Central memory CD8-positive, alpha-beta T cell (primary cell): ENCODE results near the gene NAPA.

Source experiments
- ATAC-seq: fragments of 150-1000 bp; cut with Tn5 transposase; replicated peaks from 2 replicates; pipeline ENCODE4 v1.10.0; 2022; ENCODE audit warnings: mild to moderate bottlenecking, moderate FRiP score, moderate number of reproducible peaks; ENCODE audit not compliant: poor library complexity, severe bottlenecking; ENCODE audit errors: extremely low read depth
- DNase-seq, 2 donors: peaks; one replicate each; pipeline ENCODE4 v3.0.0; 2021; ENCODE audit warnings: low spot score in 2 of 2
- H3K27ac Mint-ChIP-seq: one replicate; pipeline ENCODE4 v1.8.0; 2022; ENCODE audit warnings: low read depth, mild to moderate bottlenecking, moderate library complexity, mixed read lengths
- H3K27me3 Mint-ChIP-seq: one replicate; pipeline ENCODE4 v1.8.0; 2022; ENCODE audit warnings: mixed read lengths
- H3K36me3 Mint-ChIP-seq: one replicate; pipeline ENCODE4 v1.8.0; 2022; ENCODE audit warnings: mild to moderate bottlenecking, moderate library complexity, mixed read lengths; ENCODE audit not compliant: insufficient read depth
- H3K4me1 Mint-ChIP-seq: one replicate; pipeline ENCODE4 v1.8.0; 2022; ENCODE audit warnings: mixed read lengths
- H3K4me3 Mint-ChIP-seq: one replicate; pipeline ENCODE4 v1.8.0; 2022; ENCODE audit warnings: mild to moderate bottlenecking, moderate library complexity, mixed read lengths
- H3K9me3 Mint-ChIP-seq: one replicate; pipeline ENCODE4 v1.8.0; 2022; ENCODE audit warnings: mixed read lengths

Gene NAPA

DNA sequence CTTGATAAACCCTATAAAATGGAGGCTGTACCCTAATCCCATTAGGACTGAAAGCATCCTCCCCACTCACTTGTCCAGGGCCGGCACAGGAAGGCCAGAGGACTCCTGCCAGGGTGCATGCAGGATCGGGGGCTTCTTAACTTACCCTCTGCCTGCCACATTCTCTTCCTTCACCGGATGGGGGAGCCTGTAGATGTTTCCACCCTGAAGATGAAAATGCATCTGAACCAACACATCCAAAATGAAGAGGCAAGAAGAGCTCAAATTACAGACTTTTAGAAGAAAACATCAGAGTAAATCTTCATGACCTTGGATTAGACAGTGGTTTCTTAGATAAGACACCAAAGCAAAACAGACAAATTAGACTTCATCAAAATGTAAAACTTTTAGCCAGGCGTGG lies 25.9 kb upstream of the NAPA start:
- Mint-ChIP-seq H3K9me3 (no peaks in the 10 kb centered on the region), H3K27me3 (peaks cover 13% of the 10 kb centered on the region), H3K27ac (peak overlapping the region; percentile 92), H3K4me1 (peaks cover 27% of the 10 kb centered on the region), H3K4me3 (peak overlapping the region; percentile 62), H3K36me3 (peaks cover 8% of the 10 kb centered on the region)
- no peak for ATAC-seq
- no peak for DNase-seq

DNA sequence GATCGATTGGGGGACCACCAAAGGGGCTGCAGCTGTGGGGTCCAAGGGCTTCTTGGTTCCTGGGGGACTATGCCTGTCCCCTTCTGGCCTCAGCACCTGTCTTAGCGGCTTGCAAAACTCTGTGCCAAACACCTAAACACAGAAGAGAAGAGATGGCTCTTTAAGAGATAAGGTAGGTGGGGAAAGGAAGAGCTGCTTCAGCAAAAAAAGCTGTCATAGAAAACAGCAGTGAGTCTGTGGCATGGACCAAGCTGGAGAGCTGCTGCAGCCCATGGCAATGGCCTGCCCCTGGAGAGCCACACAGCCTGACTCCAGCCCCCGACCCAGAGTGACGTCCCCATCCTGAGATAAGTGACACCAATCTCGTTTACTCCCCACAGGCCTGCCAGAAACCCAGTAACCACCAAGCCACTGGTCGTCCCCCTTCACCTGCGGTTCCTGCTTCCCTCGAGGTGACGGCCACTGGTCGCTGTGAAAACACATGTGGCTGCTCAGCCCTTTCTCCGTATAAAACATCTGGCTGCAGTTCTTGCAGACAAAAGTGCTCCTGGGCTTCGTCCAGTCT lies 25.0 kb upstream of the NAPA start:
- H3K36me3 Mint-ChIP-seq = peaks cover 8% of the 10 kb centered on the region
- peak overlapping the region; percentile 92 for H3K27ac Mint-ChIP-seq
- DNase-seq = peak; percentile 37 to 38
- H3K4me1 Mint-ChIP-seq = peaks cover 27% of the 10 kb centered on the region
- H3K27me3 Mint-ChIP-seq = peaks cover 13% of the 10 kb centered on the region
- no peaks in the 10 kb centered on the region for H3K9me3 Mint-ChIP-seq
- peak; percentile 15 for ATAC-seq
- H3K4me3 Mint-ChIP-seq = peak overlapping the region; percentile 62

DNA sequence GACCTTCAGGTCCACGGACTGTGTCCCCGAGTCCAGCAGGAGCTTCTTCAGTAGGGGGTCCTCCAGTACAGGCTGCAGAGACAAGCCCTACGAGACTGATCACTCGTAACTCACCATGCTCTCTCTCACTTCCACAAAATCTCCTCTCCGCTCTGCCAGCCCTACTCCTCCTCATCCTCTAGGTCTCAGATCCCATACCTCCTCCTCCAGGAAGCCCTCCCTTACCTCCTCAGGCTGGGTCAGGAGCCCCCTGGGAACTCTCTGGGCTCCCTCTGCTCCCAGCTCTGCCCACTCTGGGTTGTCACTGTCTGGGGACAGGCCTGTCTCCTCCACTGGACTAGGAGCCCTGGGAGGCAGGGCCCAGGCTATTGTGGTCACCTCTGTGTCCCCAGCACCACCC lies 23.9 kb upstream of the NAPA start:
- H3K4me1 Mint-ChIP-seq = peaks cover 27% of the 10 kb centered on the region
- H3K4me3 Mint-ChIP-seq = no peak overlapping the region
- H3K27ac Mint-ChIP-seq = peak overlapping the region; percentile 92
- peaks cover 8% of the 10 kb centered on the region for H3K36me3 Mint-ChIP-seq
- DNase-seq (no peak), ATAC-seq (no peak)
- H3K27me3 Mint-ChIP-seq = peaks cover 3% of the 10 kb centered on the region
- H3K9me3 Mint-ChIP-seq = no peaks in the 10 kb centered on the region

DNA sequence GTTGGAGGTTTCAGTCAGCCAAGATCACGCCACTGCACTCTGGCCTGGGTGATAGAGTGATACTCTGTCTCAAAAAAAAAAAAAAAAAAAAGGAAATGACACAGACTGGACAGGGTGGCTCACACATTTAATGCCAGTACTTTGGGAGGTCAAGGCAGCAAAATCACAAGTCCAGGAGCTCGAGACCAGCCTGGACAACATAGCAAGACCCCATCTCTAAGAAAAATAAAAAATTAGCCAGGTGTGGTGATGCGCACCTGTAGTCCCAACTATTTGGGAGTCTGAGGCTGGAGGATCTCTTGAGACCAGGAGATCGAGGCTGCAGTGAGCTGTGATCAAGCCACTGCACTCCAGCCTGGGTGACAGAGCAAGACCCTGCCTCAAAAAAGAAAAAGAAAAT lies 22.6 kb upstream of the NAPA start:
- no peaks in the 10 kb centered on the region for H3K9me3 Mint-ChIP-seq
- peaks cover 8% of the 10 kb centered on the region for H3K36me3 Mint-ChIP-seq
- no peak for ATAC-seq
- H3K4me3 Mint-ChIP-seq = no peak overlapping the region
- DNase-seq = no peak
- peaks cover 27% of the 10 kb centered on the region for H3K4me1 Mint-ChIP-seq
- no peaks in the 10 kb centered on the region for H3K27me3 Mint-ChIP-seq
- H3K27ac Mint-ChIP-seq = peak overlapping the region; percentile 41

DNA sequence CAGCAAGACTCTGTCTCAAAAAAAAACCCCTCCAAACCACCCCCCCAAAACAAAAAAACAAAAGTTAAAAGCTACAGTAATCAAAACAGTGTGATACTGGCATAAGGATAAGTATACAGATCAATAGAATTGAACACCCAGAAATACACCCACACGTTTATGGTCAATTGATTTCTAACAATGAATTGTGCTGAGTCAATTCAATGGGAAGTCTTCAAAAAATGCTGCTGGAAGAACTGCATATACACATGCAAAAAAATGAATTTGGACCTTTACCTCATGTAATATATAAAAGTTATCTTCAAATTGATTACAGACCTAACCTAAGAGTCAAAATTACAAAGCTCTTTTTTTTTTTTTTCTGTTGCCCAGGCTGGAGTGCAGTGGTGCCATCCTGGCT lies 19.8 kb upstream of the NAPA start:
- no peak for DNase-seq
- no peaks in the 10 kb centered on the region for H3K9me3 Mint-ChIP-seq
- H3K4me3 Mint-ChIP-seq = no peak overlapping the region

DNA sequence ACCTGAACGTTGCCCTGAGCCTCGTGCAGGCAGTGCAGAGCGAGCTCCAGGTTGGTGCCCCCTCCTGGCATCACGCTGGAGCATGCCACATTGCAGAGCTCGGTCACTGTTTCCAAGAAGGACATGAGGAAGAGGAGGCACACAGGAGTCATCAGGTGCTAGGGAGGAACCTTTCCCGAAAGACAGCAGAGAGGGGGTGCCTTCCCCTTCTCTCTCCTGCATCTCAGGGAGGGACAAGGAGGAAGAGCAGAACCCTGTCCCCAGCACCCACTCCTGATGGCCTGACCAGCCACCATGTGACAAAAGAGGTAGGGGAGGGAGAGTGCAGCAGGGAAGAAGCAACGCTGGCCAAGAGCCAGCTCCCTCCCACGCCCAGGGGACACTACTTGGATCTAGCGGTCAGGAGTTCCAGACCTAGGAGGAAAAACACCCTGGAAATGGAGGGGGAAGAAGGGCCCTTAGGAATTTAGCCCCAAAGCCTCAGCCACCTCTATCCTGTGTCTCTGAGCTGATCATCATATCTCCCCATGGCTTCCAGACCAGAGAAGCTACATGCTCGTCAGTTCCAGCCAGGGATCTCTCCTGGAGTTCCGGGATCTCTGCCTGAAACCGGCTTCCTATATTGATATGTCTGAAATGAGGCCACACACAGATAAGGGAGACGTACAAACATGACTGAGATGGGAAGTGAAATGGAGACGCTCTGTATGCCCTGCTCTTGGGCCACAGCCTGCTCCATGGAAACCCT lies 17.0 kb upstream of the NAPA start:
- DNase-seq (no peak), ATAC-seq (no peak)
- H3K4me3 Mint-ChIP-seq = no peak overlapping the region
- no peaks in the 10 kb centered on the region for H3K4me1 Mint-ChIP-seq
- H3K27me3 Mint-ChIP-seq = no peaks in the 10 kb centered on the region
- H3K27ac Mint-ChIP-seq = no peak overlapping the region
- no peaks in the 10 kb centered on the region for H3K9me3 Mint-ChIP-seq
- no peaks in the 10 kb centered on the region for H3K36me3 Mint-ChIP-seq

More for the DNA sequence above, 19.8 kb upstream of the NAPA start:
- peaks cover 3% of the 10 kb centered on the region for H3K4me1 Mint-ChIP-seq
- H3K27ac Mint-ChIP-seq = no peak overlapping the region
- no peaks in the 10 kb centered on the region for H3K36me3 Mint-ChIP-seq
- H3K27me3 Mint-ChIP-seq = no peaks in the 10 kb centered on the region
- no peak for ATAC-seq

DNA sequence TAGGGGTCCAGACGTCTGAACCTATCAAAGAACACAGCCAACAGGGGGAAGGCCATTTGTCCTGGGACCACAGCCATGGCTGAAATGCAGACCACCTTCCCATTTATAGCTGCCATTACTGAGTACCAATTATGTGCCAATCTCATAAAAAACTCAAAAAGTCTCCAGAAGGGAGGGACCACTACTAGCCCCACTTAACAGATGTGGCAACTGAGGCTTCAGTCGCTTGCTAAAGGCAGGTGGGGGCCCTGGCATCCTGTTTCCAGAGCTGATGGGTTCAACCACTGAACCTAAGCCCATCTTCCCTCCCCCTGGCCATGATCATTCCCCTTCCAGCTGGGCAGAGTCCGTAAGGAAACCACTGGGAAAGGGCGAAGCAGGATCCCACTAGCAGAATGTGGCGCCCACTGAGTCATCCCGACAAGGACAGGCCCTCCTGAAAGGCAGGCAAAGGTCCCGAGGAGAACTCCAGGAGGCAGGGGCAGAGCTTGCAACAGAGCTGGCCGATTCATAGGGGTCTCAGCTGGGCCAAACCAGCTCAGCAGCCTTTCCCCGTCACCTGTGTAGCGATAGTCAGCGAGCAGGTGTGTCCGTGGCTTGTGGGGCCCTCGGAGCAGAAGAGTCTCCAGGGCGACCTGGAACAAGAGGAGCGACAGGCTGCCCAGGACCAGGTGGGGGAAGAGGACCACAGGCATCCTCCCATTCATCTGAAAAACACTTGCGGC lies 14.3 kb upstream of the NAPA start:
- Mint-ChIP-seq H3K9me3 (no peaks in the 10 kb centered on the region), H3K4me1 (no peaks in the 10 kb centered on the region), H3K4me3 (no peak overlapping the region), H3K27ac (no peak overlapping the region), H3K27me3 (no peaks in the 10 kb centered on the region), H3K36me3 (no peaks in the 10 kb centered on the region)
- no peak for DNase-seq
- no peak for ATAC-seq

DNA sequence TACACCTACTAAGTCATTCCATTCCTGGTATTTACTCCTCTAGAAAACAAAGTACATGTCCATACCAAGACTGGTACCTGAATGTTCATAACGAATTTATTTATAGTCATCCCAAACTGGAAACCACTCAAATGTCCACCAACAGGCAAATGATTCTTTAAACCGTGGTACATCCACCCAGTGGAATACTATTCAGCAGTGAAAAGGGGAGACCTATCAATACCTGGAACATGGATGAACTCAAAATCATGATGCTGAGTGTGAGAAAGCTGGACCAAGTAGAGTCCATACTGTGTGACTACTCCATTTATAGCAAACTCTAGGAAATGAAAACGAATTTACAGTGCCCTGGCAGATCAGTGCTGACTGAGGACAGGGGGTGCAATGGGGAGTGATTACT lies 11.9 kb upstream of the NAPA start:
- H3K4me3 Mint-ChIP-seq = no peak overlapping the region
- DNase-seq (no peak), ATAC-seq (no peak)
- H3K4me1 Mint-ChIP-seq = peaks cover 5% of the 10 kb centered on the region
- no peak overlapping the region for H3K27ac Mint-ChIP-seq
- H3K27me3 Mint-ChIP-seq = peaks cover 13% of the 10 kb centered on the region
- no peaks in the 10 kb centered on the region for H3K36me3 Mint-ChIP-seq
- no peaks in the 10 kb centered on the region for H3K9me3 Mint-ChIP-seq

DNA sequence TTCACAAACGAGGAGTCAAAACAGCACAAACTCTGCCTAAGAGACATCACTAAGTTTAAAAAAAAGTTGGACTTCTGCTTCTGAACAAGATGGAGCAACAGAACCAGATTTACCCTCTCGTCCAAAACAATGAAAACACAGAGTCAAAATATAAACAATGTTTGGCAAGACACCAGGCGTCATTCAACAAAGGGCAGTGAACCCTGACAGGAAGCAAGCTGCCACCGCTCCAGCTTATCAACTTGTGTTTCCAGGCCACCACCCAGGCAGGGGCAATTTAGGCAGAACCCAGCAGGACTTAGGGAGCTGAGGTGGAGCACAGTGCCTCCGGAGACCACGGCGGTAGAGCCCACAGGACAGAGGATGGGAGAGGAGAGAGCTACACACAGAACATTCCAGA lies 8.6 kb upstream of the NAPA start:
- no peak for DNase-seq
- Mint-ChIP-seq H3K9me3 (no peaks in the 10 kb centered on the region), H3K36me3 (no peaks in the 10 kb centered on the region), H3K27ac (no peak overlapping the region), H3K4me1 (peaks cover 25% of the 10 kb centered on the region), H3K27me3 (peaks cover 18% of the 10 kb centered on the region), H3K4me3 (no peak overlapping the region)
- ATAC-seq = no peak

DNA sequence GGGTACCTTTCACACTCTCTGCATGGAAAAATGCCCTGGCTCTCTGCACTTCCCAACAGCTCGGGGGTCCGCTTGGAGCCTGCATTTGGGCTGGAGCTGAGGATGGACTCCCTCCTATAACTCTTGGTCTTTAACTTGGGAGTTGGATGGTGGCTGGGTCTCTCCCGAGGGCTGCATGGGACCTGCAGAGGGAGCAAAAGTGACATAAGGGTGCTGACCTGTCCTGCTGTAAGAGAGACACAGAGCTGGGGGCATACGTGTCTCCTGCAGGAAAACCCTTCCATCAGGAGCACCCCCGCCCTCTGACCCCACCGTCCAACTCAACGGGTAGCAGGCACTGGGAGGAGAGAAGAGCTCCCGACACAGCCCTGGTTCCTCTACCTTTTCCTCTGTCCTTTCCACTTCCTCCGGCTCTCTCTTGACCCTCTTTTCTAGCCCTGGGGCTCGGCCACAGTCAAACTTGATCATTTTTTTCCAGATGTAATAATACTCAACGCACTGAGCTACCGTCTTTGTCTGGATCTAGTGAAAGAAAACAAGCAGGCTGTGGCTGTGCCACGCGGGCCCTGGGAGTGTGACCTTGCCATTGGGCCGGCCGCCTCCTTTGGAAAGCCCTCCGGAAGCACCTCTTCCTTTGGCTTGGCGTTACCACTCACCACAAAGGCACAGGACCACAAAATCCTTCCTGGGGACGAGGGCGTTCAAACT lies 6.8 kb upstream of the NAPA start:
- Mint-ChIP-seq H3K27ac (no peak overlapping the region), H3K9me3 (no peaks in the 10 kb centered on the region), H3K36me3 (peaks cover 2% of the 10 kb centered on the region), H3K4me3 (peak overlapping the region; percentile 16), H3K27me3 (peaks cover 18% of the 10 kb centered on the region), H3K4me1 (peaks cover 40% of the 10 kb centered on the region)
- ATAC-seq (no peak), DNase-seq (no peak)

DNA sequence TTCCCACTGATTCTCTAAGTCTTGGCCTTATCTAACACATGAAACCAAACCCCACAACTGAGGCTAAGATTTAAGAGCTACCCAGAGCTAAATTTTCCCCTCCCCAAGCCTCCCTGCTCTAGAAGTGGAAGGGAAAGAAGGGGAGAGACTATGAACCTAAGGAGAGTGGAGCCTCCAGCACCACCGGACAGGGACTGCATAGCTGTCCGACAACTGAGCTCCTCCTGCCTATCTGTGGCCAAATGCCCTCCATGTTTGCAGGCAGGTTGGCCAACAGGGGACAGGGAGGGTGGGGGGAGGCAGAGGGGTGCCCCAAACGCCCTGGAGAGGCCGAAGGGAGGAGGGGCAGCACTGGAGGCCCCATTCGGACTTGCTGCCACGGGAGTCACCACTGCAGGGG lies 6.0 kb upstream of the NAPA start:
- ATAC-seq = no peak
- peaks cover 2% of the 10 kb centered on the region for H3K36me3 Mint-ChIP-seq
- H3K27ac Mint-ChIP-seq = no peak overlapping the region
- peaks cover 48% of the 10 kb centered on the region for H3K4me1 Mint-ChIP-seq
- H3K27me3 Mint-ChIP-seq = peaks cover 18% of the 10 kb centered on the region
- no peak for DNase-seq
- H3K9me3 Mint-ChIP-seq = no peaks in the 10 kb centered on the region
- H3K4me3 Mint-ChIP-seq = no peak overlapping the region

DNA sequence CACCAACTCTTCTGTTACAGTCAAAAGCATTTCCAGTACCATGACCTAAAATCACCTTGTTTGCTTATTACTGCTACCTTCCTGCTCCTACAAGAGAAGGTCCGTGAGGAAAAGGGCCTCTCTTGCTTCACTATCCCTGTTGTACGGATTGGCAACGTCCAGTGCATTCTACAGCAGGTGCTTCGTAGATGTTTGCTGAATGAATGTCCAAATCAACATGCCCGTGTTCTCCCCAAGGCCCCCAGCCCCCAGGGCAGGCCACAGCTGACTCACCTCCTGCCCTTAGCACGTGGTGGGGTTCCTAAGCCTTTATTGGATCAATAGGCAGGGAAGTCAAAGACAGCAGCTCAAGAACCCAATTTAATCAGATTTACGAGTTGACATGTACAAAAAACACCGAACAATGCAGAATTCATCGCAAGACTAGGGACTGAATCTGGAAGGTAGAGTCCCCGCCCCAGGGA lies 5.5 kb upstream of the NAPA start:
- H3K27ac Mint-ChIP-seq = peak overlapping the region; percentile 19
- H3K36me3 Mint-ChIP-seq = peaks cover 3% of the 10 kb centered on the region
- ATAC-seq = no peak
- H3K4me3 Mint-ChIP-seq = no peak overlapping the region
- peaks cover 18% of the 10 kb centered on the region for H3K27me3 Mint-ChIP-seq
- H3K4me1 Mint-ChIP-seq = peaks cover 53% of the 10 kb centered on the region
- DNase-seq = no peak
- no peaks in the 10 kb centered on the region for H3K9me3 Mint-ChIP-seq
